OCI-M2 (cell line): ENCODE results near the gene ENPP1.
A peak's percentile ranks its signal among the peaks of the same experiment; 100 is the strongest.
"Not testable (repeated sequence)": the region's sequence is repeated elsewhere in the genome, so short reads cannot be mapped to it uniquely, and the experiment has no call there.

Source experiments
- DNase-seq: peaks from one replicate; lab custom pipeline; 2025; ENCODE audit not compliant: unreplicated experiment; lab: John Stamatoyannopoulos, UW

Gene ENPP1

DNA sequence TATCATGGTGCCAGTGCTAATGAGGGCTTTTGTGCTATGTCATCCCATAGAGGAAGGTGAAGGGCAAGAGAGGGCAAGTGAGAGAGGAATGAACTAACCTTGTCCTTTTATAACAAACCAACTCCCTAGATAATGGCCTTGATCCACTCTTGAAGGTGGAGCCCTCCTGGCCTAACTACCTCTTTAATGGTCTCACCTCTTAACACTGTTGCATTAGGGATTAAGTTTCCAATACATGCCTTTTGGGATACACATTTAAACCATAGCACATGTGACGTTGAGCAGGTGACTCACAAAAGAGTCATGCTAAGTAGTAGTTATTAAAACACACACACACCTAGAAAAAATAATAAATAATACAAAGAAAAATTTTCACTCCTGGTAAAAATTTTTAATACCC, 106.4 kb downstream of the ENPP1 start:
- DNase-seq, result no peak

- no peak for DNase-seq
Measured at GRCh38 chr6:131914967-131915751, 107.3 kb downstream of the ENPP1 start.

- DNase-seq, result not testable (repeated sequence)
Measured at GRCh38 chr6:131916091-131916796, 108.4 kb downstream of the ENPP1 start.

DNA sequence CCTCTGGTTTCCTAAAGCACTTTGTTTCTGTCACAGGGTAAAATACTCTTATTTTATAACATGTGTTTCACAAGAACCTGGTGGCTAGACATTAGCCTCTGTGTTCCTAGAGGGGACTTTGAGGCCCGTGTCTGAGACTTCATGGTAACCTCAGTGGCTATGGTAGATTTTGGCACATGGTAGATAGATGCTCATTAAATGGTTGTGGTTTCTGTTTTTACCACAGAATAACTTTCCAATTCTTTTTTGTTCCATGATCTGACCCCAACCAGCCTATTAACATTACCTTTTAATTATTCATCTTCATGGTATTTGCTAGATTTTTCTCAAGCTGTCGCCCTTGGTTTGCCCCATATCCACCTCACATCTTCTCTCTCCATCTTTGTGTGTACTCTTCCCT, 109.0 kb downstream of the ENPP1 start:
- no peak for DNase-seq

GRCh38 chr6:131917318-131917717, 109.5 kb downstream of the ENPP1 start:
- no peak for DNase-seq

DNA sequence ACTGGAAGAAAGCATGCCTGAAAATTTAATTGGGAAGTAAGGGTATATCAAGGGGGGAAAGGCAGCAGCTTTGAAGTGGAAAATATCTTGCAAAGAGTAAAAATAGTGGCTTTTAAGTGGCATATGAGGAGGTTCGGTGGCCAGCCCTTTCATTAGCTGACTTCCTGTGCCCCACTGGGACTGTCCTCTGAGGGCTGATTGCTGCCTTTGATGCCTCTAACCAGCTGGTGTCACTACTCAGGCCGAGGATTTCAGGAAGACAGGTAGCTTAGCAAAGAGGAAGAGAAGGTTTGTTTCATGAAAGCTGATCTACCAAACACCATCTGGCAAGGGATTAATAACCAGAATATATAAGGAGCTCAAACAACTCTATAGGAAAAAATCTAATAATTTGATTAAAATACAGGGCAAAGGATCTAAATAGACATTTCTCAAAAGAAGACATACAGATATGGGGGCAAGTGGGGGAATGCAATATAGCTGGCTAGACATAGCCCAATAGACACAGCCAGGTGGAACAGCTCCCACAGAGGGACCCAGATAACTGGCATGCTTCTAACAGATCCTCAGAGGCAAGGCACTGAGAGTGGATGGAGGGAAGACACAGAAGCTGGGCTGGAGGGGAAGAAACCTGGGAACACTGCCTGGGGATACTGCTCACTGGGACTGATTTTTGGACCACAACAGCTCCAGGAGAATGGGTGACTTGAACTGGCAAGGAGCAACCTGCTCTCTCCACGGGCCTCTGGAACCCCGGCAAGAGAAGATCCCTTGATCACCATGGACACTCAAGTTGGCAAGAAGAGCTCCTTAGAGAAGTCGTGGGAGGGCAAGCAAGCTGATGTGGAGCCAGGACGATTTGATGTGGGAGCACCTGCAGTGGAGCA, 110.2 kb downstream of the ENPP1 start:
- DNase-seq, result no peak

DNA sequence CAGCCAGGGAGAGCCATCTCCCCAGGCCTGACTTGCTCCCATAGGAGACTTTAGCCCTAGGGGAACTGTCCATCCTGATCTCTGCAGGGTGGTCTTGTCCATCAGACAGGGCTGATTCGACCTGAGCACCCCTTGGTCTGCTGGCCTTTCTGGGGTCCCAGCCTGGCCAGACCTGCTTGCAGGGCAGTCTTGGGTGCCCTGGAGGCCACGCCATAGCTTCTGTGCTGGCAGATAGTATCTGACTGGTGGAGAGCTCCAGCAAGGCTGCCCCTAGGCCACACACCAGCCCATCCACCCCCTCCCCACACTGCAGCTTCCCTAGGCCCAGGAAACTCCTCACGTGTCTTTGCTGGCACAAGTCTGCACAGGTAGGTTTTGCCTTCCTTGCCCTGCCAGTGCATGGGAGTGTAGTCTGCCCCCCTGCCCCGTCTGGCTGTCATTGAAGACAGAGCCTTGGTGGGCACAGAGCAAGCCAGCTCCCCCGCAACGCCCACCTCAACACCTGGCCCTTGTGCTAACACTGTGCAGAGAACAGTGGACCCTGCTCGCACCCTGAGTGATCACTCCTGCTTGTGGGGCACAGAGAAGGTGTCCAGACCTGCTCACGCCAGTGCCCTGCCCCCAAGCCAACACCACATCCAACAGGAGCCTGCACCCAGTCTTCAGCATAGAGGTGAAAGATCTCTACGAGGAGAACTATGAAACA, 111.0 kb downstream of the ENPP1 start:
- no peak for DNase-seq

GRCh38 chr6:131920656-131921055, 112.8 kb downstream of the ENPP1 start:
- no peak for DNase-seq

- no peak for DNase-seq
Measured at GRCh38 chr6:131923356-131923755, 115.5 kb downstream of the ENPP1 start.

- peak; percentile 22 for DNase-seq
Measured at GRCh38 chr6:131924881-131925474, 117.2 kb downstream of the ENPP1 start.

- no peak for DNase-seq
Measured at GRCh38 chr6:131929264-131929663, 121.4 kb downstream of the ENPP1 start.

GRCh38 chr6:131929976-131930375, 122.2 kb downstream of the ENPP1 start:
- no peak for DNase-seq

DNA sequence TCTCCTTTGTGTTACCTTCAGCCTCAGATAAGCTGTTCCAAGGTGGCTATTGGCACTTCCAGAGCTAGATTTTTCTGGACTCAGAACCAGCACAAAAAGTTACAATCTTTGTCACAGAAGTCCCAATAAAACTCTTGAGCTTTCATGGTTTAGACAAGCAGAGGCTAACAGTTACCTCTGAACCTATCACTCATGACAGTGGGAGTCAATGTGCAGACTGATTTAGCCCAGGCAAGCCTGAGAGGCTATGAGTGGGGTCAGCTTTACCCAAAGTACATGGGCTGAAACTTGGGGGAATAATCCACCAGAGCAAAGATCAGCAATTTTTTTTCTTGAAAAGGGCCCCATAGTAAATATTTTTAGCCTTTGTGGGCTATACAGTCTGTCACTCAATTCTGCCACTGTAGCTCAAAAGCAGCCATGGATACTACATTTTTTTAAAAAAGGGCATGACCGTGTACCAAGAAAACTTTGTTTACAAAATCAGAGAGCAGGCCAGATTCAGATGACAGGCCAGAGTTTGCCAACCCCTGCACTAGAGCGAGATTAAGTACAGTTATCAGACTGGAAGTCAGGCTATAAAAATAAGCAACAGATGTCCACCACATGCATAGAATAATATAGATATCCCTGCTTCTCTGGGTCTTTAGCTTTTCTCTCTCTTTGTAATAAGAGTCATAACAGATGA, 123.4 kb downstream of the ENPP1 start:
- DNase-seq, result no peak

DNA sequence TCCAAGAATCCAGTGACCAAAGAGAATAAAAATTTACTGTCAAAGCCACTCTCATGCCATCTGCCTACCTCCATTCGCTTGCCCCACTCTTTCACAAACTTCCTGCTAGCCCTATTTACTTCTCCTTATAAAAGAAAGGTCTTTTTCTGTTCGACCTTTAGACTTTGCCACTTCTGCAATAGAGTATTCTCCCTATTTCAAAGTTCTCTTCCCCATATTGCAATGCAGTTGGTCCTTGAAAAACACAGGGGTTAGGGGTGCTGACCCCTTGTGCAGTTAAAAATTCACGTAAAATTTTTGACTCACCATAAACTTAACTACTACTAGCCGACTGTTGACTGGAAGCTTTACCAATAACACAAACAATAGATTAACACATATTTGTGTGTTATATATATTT, 128.3 kb downstream of the ENPP1 start:
- no peak for DNase-seq

DNA sequence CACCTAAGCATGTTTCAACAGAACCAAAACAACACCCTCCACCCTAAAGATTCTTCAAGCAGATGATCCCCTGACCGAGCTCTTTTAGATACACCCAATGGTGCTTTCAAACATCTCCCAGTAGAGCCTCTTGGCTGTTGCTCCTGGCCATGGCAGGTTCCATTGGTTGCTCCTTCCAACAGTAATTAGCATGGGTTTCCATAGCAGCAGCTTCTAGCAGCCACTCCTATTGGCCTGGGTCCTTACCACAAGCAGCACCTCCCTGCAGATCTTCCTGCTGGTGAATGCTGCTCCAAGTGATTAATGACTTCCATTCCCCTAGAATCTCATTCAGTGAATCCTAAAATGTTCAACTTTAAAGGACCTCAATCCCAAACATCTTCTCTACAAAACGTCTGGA, 129.4 kb downstream of the ENPP1 start:
- no peak for DNase-seq

DNA sequence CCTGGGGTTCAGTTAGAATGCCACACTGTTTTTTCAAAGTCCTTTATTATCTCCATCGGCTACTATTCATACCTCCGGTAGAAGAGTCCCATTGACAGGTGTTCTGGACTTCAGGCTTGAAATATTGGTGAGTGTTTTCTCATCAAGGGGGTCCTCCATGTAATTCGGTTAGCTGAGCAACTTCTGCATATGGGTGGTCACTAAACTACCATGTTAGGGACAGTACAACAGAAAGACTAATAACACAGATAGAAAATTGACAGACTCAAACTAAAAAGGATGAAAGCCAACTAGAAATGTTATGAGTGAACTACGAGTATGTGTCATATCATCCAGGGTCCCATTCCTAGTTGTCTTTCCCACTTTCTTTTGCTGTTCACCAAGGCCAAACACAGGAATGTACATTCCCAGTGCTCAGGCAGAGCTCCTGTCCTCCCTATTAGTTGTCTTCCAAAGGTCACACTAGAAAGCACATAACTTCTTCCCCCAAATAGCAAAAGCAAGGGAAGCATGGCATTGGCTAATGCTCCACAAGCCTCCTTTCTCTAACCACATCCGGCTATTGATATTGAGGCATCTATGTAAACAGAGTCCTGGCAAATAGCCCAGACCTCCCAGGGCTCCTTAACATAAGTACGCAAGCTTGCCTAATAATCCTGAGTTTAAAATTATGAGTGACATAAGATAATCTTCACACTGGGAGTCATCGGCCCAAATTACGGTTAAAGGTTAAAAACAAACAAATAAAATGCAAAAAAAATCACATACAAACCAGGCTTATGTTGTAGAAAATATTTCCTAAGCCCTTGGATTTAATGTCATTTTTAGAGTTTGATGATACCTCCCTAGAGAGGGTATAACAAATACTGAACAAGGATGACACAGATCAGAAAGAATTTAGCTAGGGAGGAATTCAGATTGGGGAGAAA, 130.1 kb downstream of the ENPP1 start:
- DNase-seq, result no peak
